PFSK-1 (cell line): ENCODE measurements around the gene JAM2.

Source experiments
- FOXP2 ChIP-seq: optimal IDR thresholded peaks from 2 replicates; pipeline ENCODE3; 2011; ENCODE audit warnings: borderline replicate concordance, control low read depth, inconsistent platforms; ENCODE audit not compliant: insufficient read depth; ENCODE audit errors: extremely low read length, extremely low read depth
- POLR2AphosphoS5 ChIP-seq: IDR thresholded peaks from 2 replicates; pipeline ENCODE4 v1.6.1; 2012; ENCODE audit warnings: low read depth, mild to moderate bottlenecking, control low read depth, low read length, moderate library complexity
- REST ChIP-seq, 2 experiments: IDR thresholded peaks; 2 replicates each; pipeline versions ENCODE4 v1.6.1 to v1.8.0; 2011 to 2012; ENCODE audit warnings: low read depth in 2 of 2, low read length in 2 of 2, control low read depth in 1 of 2, inconsistent platforms in 1 of 2, mild to moderate bottlenecking in 1 of 2, moderate library complexity in 1 of 2; ENCODE audit not compliant: insufficient read depth in 1 of 2
- SIN3A ChIP-seq: IDR thresholded peaks from 2 replicates; pipeline ENCODE4 v1.6.1; 2012; ENCODE audit warnings: mild to moderate bottlenecking, low read length, moderate library complexity, borderline replicate concordance; ENCODE audit not compliant: insufficient read depth
- TAF1 ChIP-seq: IDR thresholded peaks from 2 replicates; pipeline ENCODE4 v1.6.1; 2012; ENCODE audit warnings: low read length, control low read depth, borderline replicate concordance; ENCODE audit not compliant: insufficient read depth

The JAM2 gene

GRCh38 chr21:25733859-25734653 lies 95.0 kb downstream of the JAM2 start:
- TF ChIP-seq REST (IDR thresholded peaks at IDR 0.05; ENCODE audit: insufficient read depth in 1 of 2, low read depth in 2 of 2, low read length in 2 of 2) (no peak), SIN3A (no peak), FOXP2 (no peak), POLR2AphosphoS5 (no peak), TAF1 (no peak)

DNA sequence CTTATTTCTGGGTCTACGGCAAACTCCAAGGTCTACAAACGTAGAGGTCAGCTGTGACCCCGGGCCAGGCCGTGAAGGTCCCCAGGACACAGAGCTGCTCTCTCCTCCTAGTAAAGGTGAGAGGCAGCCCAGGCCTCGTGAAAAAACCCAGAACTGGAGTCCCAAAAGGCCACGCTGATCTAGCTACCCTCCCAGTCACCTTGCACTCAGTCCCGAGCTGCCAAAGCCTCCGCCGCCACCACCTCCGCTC lies 95.5 kb downstream of the JAM2 start:
- TF ChIP-seq REST (IDR thresholded peaks at IDR 0.05; ENCODE audit: insufficient read depth in 1 of 2, low read depth in 2 of 2, low read length in 2 of 2) (0 out of 4 replicates have a peak, but pooled peaks of 1 of the 2 experiments have one; percentile 52), TAF1 (no peak)

DNA sequence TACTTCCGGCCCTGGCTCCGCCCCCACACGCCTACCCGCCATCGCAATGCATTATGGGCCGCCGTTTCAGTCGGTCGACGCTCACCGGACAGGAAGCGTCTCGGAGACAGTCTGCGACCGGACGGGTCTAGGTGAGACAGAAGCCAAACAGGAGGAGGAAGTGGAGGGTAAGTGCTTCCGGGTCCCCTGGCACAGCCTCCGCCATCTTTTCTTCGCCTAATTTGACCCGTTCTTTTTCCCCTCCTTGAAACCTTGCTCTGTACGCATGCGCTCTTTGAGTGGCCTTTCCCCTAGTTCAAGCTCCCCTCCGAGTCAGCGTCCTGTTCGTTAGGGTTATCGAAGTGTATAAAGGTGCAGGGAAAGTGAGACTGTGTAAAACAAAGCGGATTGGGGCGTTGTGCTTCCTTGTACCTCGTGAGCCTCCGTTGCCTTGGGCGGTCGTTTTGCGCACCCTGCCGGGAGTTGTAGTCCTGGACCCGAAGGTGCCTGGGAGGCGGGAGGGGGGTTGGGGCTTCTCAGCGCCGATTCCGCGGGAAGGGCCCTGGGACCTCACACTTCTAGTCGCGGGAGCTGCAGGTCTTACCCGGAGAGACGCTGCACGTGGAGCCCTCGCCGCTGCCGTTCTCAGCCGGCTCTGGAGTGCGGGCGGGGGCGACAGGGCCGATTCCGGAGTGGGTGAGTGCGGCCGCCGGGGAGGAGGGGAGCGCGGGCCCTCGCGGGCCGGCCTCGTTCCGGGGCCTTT lies 96.0 kb downstream of the JAM2 start, which contains the start of the genes ATP5PF and GABPA:
TSS of gene ATP5PF (minus strand) at position 1 of the 742 bp plus-strand sequence. CDS start 5,110 bp downstream, outside the sequence.
TSS of gene GABPA (plus strand) at position 69 of the 742 bp plus-strand sequence. CDS start 6,627 bp downstream, outside the sequence.
- TF ChIP-seq POLR2AphosphoS5, result peak; percentile 95
- peak; percentile 89; the same call in 1 of the 2 replicates for TF ChIP-seq SIN3A
- TF ChIP-seq REST (IDR thresholded peaks at IDR 0.05; ENCODE audit: insufficient read depth in 1 of 2, low read depth in 2 of 2, low read length in 2 of 2), result no peak
- peak; percentile 97 for TF ChIP-seq FOXP2
- peak; percentile 94 for TF ChIP-seq TAF1

GRCh38 chr21:25735646-25736597 lies 96.9 kb downstream of the JAM2 start:
- TF ChIP-seq SIN3A (no peak), REST (IDR thresholded peaks at IDR 0.05; ENCODE audit: insufficient read depth in 1 of 2, low read depth in 2 of 2, low read length in 2 of 2) (no peak), POLR2AphosphoS5 (no peak), TAF1 (no peak), FOXP2 (no peak)
